Measurements from ENCODE around the gene PPFIA1.
"Not testable (repeated sequence)": the region's sequence is repeated elsewhere in the genome, so short reads cannot be mapped to it uniquely, and the experiment has no call there.

Gene PPFIA1

DNA sequence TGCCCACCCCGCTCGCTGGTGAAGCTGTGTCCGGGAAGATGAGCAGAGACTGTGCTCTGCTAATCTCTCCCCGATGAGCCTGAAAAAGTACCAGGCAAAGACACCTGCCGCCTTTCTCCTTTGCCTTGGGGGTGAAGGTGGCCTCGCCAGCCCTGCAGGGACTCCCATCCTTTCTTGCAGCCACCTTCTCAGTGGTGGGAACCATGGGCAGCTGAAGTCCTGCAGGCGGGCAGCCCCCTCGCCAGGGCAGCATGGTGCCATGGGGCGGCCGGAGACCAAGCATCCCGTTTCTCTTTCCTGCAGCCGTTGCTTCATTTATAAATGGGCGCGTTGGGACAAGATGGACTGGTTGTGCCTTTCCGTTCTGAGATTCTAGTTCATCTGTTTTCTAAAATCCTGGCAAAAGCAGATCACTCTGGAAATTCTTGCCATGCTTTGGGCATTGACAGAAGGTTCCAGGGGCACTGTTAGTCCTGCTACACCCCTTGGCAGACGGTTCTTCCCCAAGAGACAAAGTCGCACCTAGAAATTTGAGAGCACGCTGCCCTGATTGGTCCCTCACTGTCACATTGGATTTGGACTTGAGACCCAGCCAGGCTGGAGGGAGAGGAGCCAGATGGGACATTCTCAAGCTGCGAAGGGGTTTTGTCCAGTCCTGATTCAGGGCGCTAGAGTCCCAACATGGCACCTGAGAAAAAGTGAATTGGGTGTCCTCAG lies 135.3 kb downstream of the PPFIA1 start:
- Histone ChIP-seq H3K9ac (ENCODE audit: low read length) (no peak overlapping the region), H3K36me3 (ENCODE audit: control insufficient read depth, insufficient read depth, low read length) (peaks cover 64% of the 10 kb centered on the region), H3K27me3 (ENCODE audit: control insufficient read depth, insufficient read depth, low read length) (no peaks in the 10 kb centered on the region)

DNA sequence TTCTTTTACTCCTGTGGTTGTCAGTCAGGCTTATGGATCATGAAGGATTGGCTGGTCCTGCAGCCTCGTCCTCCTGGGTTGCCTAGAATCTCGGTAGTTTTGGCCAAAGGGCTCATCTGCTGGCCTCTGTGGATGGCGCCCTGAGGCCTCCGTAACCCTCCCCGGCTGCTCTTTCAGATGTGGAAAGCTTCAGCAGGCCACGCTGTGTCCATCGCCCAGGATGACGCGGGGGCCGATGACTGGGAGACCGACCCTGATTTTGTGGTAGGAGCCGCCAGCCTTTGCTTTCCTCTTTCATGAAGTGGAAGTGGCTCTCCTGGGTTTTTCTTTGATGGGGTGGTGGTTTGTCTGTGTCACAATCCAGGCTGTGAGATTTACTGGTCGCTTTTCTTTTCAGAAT lies 136.6 kb downstream of the PPFIA1 start:
- no peaks in the 10 kb centered on the region for H3K27me3 ChIP-seq (ENCODE audit: control insufficient read depth, insufficient read depth, low read length)
- H3K27ac ChIP-seq (ENCODE audit: low read depth, low read length), result no peak overlapping the region
- no peak overlapping the region for H3K4me3 ChIP-seq (ENCODE audit: low read depth, low read length)
- H3K9me3 ChIP-seq (ENCODE audit: control insufficient read depth, insufficient read depth, low read depth, low read length), result no peaks in the 10 kb centered on the region
- H3K36me3 ChIP-seq (ENCODE audit: control insufficient read depth, insufficient read depth, low read length), result peaks cover 77% of the 10 kb centered on the region
- peaks cover 3% of the 10 kb centered on the region; the same call in 1 of the 2 replicates for H3K4me1 ChIP-seq (ENCODE audit: control insufficient read depth, insufficient read depth, low read length)
- no peak overlapping the region for H3K9ac ChIP-seq (ENCODE audit: low read length)

More for the DNA sequence above, 135.3 kb downstream of the PPFIA1 start:
- Histone ChIP-seq H3K4me3 (ENCODE audit: low read depth, low read length) (no peak overlapping the region), H3K27ac (ENCODE audit: low read depth, low read length) (no peak overlapping the region), H3K4me1 (ENCODE audit: control insufficient read depth, insufficient read depth, low read length) (peaks cover 4% of the 10 kb centered on the region), H3K9me3 (ENCODE audit: control insufficient read depth, insufficient read depth, low read depth, low read length) (no peaks in the 10 kb centered on the region)

DNA sequence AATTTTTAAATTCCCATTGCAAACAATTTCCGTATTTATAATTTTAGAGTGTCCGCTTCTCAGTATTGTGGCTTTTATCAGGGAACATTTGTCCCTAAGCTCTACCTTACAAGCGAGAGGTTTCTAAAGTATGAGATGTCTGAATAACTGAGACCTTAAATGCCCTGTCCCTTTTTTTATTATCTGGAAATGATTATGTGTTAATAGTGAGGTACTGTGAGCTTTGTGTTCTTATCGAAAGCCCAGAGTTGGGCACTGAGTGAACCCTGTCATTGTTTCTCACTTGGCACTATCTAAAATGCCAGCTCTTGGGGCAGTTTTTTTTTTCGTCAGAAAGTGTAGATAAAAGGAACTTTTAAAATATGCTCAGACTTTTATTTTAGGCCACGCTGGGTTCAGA lies 137.3 kb downstream of the PPFIA1 start:
- Histone ChIP-seq H3K27ac (ENCODE audit: low read depth, low read length) (no peak overlapping the region), H3K36me3 (ENCODE audit: control insufficient read depth, insufficient read depth, low read length) (peaks cover 83% of the 10 kb centered on the region), H3K4me3 (ENCODE audit: low read depth, low read length) (no peak overlapping the region), H3K27me3 (ENCODE audit: control insufficient read depth, insufficient read depth, low read length) (no peaks in the 10 kb centered on the region), H3K4me1 (ENCODE audit: control insufficient read depth, insufficient read depth, low read length) (no peaks in the 10 kb centered on the region), H3K9me3 (ENCODE audit: control insufficient read depth, insufficient read depth, low read depth, low read length) (no peaks in the 10 kb centered on the region), H3K9ac (ENCODE audit: low read length) (no peak overlapping the region)

DNA sequence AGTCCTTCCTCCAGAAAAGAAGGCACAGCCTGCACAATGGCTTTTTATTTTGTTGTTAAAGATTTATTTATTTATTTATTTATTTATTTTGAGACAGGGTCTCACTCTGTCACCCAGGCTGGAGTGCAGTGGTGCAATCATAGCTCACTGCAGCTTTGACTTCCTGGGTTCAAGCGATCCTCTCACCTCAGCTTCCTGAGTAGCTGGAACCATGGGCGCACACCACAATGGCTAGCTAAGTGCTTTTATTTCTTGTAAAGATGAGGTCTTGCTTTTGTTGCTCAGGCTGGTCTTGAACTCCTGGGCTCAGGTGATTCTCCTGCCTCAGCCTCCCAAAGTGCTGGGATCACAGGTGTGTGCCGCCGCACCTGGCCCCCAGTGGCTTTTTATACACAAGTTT lies 137.8 kb downstream of the PPFIA1 start:
- not testable (repeated sequence) for H3K9ac ChIP-seq (ENCODE audit: low read length); H3K27ac ChIP-seq (ENCODE audit: low read depth, low read length); H3K27me3 ChIP-seq (ENCODE audit: control insufficient read depth, insufficient read depth, low read length); H3K4me3 ChIP-seq (ENCODE audit: low read depth, low read length); H3K4me1 ChIP-seq (ENCODE audit: control insufficient read depth, insufficient read depth, low read length); H3K9me3 ChIP-seq (ENCODE audit: control insufficient read depth, insufficient read depth, low read depth, low read length)
- peaks cover 87% of the 10 kb centered on the region for H3K36me3 ChIP-seq (ENCODE audit: control insufficient read depth, insufficient read depth, low read length)

DNA sequence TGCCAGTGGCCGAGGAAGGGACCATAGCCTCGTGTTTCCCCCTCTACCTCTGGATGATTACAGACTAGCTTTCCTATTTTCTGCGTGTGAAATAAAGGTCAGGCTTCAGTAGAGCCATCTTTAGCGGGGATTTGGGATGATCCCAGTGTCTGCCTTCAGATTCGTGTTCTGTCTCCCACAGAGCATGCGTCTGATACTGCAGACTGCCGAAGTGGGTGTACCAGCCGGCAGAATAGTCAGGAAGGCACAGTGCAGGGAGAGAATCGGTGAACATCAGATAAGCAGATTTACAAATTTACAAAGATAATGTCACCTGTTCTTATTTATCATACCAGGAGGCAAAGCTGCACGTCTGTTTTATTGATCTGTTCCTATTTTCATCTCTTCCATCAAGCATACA lies 138.9 kb downstream of the PPFIA1 start:
- no peak overlapping the region for H3K9ac ChIP-seq (ENCODE audit: low read length)
- no peaks in the 10 kb centered on the region for H3K9me3 ChIP-seq (ENCODE audit: control insufficient read depth, insufficient read depth, low read depth, low read length)
- H3K27me3 ChIP-seq (ENCODE audit: control insufficient read depth, insufficient read depth, low read length), result no peaks in the 10 kb centered on the region
- no peak overlapping the region for H3K27ac ChIP-seq (ENCODE audit: low read depth, low read length)
- no peaks in the 10 kb centered on the region for H3K4me1 ChIP-seq (ENCODE audit: control insufficient read depth, insufficient read depth, low read length)
- no peak overlapping the region for H3K4me3 ChIP-seq (ENCODE audit: low read depth, low read length)
- peaks cover 93% of the 10 kb centered on the region for H3K36me3 ChIP-seq (ENCODE audit: control insufficient read depth, insufficient read depth, low read length)

DNA sequence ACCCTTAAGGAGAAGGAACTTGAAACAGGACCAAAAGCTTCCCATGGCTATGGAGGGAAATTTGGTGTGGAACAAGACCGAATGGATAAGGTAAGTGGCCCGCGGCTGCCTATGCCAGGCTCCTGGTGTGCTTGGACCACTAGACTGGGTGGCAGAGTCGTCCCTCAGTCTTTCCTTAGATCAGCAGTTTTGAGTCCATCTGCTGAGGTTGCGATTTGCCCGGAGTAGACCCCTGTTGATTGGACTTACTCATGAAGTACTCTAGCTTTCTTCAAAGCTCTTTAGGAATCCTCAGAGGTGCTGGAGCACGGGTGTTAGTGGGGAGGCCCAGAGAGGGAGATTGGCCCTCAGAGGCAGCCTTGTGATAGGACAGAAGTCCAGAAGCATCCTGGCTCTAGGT lies 139.4 kb downstream of the PPFIA1 start:
- Histone ChIP-seq H3K27me3 (ENCODE audit: control insufficient read depth, insufficient read depth, low read length) (no peaks in the 10 kb centered on the region), H3K9me3 (ENCODE audit: control insufficient read depth, insufficient read depth, low read depth, low read length) (no peaks in the 10 kb centered on the region), H3K9ac (ENCODE audit: low read length) (no peak overlapping the region), H3K36me3 (ENCODE audit: control insufficient read depth, insufficient read depth, low read length) (peaks cover 97% of the 10 kb centered on the region), H3K4me3 (ENCODE audit: low read depth, low read length) (no peak overlapping the region), H3K4me1 (ENCODE audit: control insufficient read depth, insufficient read depth, low read length) (no peaks in the 10 kb centered on the region), H3K27ac (ENCODE audit: low read depth, low read length) (no peak overlapping the region)

DNA sequence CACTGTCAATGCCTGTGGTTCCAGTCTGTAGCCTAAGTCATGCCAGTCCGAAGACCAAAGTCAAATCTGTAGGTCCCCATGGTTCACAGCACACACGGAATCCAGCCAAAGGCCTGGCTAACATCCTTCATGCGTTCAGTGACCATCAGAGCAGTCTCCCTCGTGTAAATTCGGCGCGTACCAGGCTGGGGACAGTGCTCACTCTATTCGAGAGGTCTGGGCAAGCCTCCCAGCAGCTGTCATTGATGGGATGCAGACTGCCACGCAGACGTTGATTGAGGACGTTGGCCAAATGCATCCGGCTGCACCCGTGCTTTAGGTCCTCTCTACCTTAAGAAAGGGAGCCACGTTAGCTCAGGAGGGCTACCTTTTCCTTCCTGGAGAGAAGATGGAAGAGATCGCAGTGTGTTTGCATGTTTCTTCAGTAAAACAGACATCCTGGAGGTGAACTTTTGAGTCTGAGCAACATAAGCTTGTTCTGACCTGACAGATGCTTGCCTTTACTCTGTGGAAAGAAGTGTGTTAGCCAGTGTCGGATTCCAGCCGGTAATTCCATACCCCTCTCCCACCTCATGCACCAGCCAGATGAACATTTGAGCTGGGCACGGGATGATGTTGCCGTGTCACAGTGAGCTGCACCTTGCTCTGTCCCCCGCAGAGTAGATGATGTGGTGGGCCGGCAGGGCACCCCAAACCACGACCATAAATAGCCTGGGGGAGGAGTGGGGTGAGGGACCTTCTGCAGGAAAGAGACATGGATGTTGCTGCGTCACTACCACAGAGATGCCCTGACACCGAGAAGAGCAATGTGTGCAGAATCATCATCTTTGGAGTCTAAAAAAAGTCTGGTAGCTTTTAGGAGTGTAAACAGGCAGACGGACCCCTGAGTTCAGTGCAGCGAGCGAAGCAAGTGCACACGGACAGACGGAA lies 140.1 kb downstream of the PPFIA1 start:
- H3K27me3 ChIP-seq (ENCODE audit: control insufficient read depth, insufficient read depth, low read length), result no peaks in the 10 kb centered on the region
- H3K4me3 ChIP-seq (ENCODE audit: low read depth, low read length), result no peak overlapping the region
- H3K9ac ChIP-seq (ENCODE audit: low read length), result no peak overlapping the region
- H3K27ac ChIP-seq (ENCODE audit: low read depth, low read length), result no peak overlapping the region
- peaks cover 97% of the 10 kb centered on the region for H3K36me3 ChIP-seq (ENCODE audit: control insufficient read depth, insufficient read depth, low read length)
- no peaks in the 10 kb centered on the region for H3K4me1 ChIP-seq (ENCODE audit: control insufficient read depth, insufficient read depth, low read length)
- H3K9me3 ChIP-seq (ENCODE audit: control insufficient read depth, insufficient read depth, low read depth, low read length), result no peaks in the 10 kb centered on the region

DNA sequence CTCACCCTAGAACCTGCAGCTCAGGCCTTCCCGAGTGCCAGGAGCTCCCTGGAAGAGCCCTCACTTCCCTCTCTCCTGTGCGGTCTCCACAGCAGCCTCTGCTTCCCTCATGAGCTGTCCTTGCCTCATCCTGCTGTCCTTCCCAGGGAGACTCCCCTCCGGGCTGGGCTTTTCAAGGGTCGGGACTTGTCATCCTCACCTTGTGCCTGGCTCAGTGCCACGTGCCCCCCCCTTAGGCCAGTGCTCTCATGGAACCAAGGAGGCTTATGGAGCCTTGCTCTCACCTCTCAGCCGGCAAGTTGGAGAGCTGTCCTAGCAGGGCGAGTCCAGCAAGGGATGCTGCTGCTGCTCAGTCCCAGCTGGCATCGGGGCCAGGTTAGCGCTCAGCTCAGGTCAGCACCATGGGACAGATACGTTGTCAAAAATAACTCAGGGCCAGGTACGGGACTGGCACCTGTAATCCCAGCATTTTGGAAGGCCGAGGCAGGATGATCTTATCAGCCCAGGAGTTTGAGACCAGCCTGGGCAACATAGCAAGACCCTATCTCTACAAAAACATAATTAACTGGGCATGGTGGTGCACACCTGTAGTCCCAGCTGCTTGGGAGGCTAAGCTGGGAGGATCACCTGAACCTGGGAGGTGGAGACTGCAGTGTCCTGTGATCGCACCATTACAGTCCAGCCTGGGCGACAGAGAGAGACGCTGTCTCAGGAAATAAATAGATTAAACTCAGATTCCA lies 141.4 kb downstream of the PPFIA1 start:
- Histone ChIP-seq H3K27ac (ENCODE audit: low read depth, low read length) (no peak overlapping the region), H3K4me1 (ENCODE audit: control insufficient read depth, insufficient read depth, low read length) (no peaks in the 10 kb centered on the region), H3K4me3 (ENCODE audit: low read depth, low read length) (no peak overlapping the region), H3K9me3 (ENCODE audit: control insufficient read depth, insufficient read depth, low read depth, low read length) (no peaks in the 10 kb centered on the region), H3K36me3 (ENCODE audit: control insufficient read depth, insufficient read depth, low read length) (peaks cover 98% of the 10 kb centered on the region), H3K9ac (ENCODE audit: low read length) (no peak overlapping the region), H3K27me3 (ENCODE audit: control insufficient read depth, insufficient read depth, low read length) (no peaks in the 10 kb centered on the region)

DNA sequence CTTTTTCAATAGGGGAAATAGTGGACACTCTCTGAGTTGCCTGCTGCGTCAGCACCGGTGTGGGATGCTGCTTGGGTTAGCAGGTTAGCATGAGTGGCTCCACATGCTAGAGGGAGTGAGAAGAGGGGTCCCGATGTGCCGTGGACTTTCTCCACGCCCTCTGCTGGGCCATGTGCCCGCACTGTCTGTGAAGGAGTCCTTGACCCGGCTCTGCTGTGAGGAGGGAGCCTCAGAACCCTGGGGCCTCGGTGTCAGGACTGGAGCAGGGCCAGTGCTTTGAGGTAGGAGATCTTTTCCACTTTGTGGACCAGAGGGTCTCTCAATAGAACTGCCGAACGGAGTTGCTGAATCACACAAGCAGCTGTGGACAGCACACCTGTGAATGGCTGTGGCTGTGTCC lies 142.7 kb downstream of the PPFIA1 start:
- H3K4me1 ChIP-seq (ENCODE audit: control insufficient read depth, insufficient read depth, low read length), result no peaks in the 10 kb centered on the region
- no peak overlapping the region for H3K9ac ChIP-seq (ENCODE audit: low read length)
- H3K27me3 ChIP-seq (ENCODE audit: control insufficient read depth, insufficient read depth, low read length), result no peaks in the 10 kb centered on the region
- no peak overlapping the region for H3K27ac ChIP-seq (ENCODE audit: low read depth, low read length)
- no peaks in the 10 kb centered on the region for H3K9me3 ChIP-seq (ENCODE audit: control insufficient read depth, insufficient read depth, low read depth, low read length)
- H3K36me3 ChIP-seq (ENCODE audit: control insufficient read depth, insufficient read depth, low read length), result peaks cover 98% of the 10 kb centered on the region
- no peak overlapping the region for H3K4me3 ChIP-seq (ENCODE audit: low read depth, low read length)

DNA sequence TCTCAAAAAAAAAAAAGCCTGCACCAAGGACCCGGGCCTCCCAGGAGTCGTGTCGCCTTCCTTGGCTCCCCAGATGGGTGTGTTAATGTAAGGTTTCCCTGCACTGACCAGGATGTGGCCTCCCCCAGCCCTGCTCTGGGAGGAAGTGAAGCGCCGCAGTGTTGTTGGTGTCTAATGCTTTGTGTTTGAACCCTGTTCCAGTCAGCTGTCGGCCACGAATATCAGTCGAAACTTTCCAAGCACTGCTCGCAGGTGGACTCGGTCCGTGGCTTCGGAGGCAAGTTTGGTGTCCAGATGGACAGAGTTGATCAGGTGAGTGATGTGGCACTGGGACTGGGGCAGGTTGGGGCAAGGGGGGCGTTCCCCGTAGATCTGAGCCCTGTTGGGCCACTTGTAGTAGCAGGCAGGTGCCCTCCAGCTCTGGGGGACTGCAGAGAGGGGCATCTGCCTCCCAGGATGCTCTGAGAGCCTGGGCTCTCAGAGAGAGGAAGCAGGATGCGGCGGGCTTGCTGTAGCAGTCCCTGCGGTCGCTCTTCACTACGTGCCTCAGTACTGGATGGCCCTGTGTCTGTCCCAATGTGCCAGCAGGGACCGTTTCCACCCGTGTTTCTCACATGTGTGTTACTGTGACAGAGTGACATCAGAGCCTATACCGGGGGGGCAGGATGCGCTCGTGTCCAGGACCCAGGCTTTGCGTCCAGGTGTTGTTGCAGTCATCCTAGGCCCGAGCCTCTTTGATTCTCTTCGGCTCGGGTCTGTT lies 144.0 kb downstream of the PPFIA1 start:
- Histone ChIP-seq H3K4me1 (ENCODE audit: control insufficient read depth, insufficient read depth, low read length) (no peaks in the 10 kb centered on the region), H3K27me3 (ENCODE audit: control insufficient read depth, insufficient read depth, low read length) (no peaks in the 10 kb centered on the region), H3K4me3 (ENCODE audit: low read depth, low read length) (no peak overlapping the region), H3K9me3 (ENCODE audit: control insufficient read depth, insufficient read depth, low read depth, low read length) (no peaks in the 10 kb centered on the region), H3K9ac (ENCODE audit: low read length) (no peak overlapping the region), H3K27ac (ENCODE audit: low read depth, low read length) (no peak overlapping the region), H3K36me3 (ENCODE audit: control insufficient read depth, insufficient read depth, low read length) (peaks cover 95% of the 10 kb centered on the region)
